HG02852 (cell line): Measurements from ENCODE around the gene IDH3G.

Source experiments
- ATAC-seq: cut with Tn5 transposase; IDR thresholded peaks from one replicate; pipeline ENCODE4 v1.9.1; 2021; ENCODE audit warnings: mild to moderate bottlenecking, moderate library complexity; ENCODE audit not compliant: unreplicated experiment

Gene IDH3G

DNA sequence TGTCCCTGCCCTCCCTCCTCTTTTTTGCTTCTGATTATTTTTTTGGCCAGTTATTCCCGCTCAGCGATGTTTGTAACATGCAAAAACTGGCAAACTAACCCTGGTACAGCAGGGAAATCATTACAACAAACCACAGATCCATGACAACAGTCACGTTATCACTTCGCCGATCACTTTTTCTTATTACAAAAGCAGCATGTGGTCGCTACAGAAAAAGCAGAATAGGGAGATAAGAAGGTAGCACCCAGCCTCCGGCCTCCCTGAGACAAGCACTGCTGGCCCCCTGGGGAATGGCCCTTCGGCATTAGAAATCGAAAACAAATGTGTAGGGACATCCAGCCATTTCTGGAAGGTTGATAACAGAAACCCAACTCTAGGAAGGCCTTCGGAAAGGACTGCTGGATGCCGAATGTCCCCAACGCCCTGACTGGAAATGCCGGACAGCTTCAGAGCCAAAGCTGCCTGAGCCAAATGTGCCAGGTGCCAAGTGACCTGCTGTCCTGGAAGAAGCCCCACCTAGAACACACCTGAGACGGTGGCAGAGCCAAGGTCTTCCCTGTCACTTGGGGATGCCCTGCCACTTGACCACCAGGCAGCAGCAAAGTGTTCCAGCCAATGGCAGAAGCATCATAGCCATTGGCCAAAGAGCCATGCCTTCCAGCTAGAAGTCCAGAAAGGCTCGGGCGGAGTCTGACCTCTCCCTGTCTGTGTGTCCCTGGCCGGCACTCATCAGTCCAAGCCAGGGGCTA is 2.9 kb downstream of the IDH3G start:
- no peak for ATAC-seq

DNA sequence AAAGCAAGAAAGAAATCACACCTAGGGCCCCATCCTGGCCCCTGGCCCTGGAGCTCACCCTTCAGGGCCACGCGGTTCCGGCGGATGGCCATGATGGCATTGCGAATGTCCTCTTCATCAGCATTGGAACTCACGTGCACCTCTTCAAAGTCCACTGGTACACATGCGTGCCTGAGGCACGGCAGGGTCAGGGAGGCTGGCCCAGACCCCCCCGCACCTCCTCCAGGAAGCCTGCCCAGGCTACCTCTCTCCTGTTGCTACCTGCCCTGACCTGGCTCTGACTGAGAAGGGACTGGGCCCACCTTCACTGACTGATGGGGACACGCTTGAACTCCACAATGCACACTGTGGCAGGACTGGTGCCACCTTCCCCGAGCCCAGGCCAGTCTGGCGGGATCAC is 4.5 kb downstream of the IDH3G start:
- no peak for ATAC-seq

DNA sequence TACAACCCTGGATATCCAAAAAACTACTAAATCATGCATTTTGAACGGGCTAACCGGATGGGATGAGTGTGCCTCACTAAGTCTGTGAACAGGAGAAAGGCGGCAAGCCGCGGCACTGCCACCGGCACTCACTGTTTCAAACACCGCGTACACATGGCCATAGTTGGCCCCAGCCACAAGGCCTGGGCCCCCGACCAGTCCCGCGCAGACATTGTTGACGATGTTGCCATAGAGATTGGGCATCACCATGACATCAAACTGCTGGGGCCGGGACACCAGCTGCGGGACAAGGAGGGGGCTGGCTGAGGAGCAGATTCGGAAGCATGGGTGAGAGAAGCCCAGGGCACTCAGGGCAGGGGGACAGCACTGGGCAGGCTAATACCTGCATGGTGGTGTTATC is 7.5 kb downstream of the IDH3G start:
- no peak for ATAC-seq

DNA sequence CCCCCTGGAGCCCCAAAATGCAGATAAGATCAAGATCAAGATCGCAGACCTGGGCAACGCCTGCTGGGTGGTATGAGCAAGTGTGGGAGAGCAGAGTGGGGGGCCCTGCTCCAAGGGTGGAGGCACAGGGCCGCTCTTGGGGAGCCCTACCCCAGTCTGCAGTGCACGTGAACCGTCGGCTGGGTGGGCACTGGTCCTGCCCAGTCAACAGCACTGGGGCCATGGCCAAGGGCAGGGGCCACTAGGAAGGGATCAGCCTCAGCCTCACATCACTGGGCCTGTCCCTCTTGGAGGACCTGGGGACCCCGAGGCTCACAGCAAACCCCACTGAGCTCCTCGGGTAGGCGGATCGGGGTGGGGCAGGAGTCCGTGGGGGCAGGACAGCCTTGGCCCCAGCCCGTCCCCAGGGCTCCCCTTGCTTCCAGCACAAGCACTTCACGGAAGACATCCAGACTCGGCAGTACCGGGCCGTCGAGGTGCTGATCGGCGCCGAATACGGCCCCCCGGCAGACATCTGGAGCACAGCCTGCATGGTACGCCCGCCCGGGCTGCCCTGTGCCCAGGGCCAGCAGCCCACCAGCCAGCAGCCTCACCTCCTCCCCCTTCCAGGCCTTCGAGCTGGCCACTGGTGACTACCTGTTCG is 9.7 kb downstream of the IDH3G start:
- no peak for ATAC-seq

DNA sequence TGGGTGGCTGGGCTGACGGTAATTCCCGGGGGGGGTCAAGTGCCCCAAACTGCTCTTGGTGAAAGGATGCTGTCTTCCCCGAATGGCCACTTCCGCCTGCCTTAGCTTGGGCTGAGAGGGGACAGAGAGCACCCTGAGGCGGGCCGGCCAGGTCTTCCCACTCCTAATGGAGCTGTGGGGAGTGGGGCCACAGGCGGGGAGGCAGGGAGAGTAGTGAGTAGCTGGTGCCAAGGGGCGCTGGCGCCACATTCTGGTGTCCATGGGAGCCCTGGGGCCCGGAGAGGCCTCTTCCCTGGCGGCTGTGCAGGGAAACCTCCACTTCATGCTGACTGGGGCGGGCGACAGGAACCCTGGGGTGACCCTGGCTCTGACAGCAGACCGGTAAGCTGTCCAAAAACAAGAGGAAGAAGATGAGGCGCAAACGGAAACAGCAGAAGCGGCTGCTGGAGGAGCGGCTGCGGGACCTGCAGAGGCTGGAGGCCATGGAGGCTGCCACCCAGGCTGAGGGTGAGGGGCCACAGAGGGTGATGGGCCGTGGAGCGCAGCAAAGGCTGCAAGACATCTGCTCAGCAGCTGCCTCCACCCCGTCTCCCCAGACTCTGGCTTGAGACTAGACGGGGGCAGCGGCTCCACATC is 10.7 kb downstream of the IDH3G start:
- ATAC-seq = no peak

DNA sequence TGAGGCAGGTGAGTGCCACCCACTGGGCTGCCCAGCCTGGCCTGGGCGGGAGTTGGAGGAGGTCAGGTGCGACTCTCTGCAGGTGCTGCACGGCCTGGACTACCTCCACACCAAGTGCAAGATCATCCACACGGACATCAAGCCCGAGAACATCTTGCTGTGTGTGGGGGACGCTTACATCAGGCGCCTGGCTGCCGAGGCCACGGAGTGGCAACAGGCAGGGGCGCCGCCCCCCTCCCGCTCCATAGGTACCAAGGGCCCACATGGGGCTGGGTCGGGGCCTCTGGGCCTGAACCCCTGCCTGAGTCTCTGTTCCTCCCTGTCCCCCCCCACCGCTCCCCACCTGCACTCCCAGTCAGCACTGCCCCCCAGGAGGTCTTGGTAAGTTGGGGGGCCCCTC is 11.3 kb downstream of the IDH3G start:
- ATAC-seq = no peak

DNA sequence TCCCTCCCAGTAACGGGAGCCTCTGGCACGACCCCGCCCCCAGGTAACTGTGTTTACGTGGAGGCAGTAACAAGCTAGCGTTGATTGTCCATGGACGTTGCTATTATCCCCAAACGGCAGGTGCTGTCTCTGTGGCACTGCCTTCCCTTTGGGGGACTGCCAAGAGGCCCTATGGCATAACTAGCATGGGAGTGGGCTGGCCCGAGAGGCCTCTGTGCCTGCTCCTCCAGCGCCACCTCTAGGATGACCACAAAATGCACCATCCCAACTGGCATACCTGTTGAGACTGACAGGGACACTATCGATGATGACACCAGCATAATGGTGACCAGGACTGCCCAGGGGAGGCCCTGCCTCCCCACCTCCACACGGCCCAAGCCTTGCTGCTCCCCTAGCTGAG is 11.9 kb downstream of the IDH3G start:
- no peak for ATAC-seq

DNA sequence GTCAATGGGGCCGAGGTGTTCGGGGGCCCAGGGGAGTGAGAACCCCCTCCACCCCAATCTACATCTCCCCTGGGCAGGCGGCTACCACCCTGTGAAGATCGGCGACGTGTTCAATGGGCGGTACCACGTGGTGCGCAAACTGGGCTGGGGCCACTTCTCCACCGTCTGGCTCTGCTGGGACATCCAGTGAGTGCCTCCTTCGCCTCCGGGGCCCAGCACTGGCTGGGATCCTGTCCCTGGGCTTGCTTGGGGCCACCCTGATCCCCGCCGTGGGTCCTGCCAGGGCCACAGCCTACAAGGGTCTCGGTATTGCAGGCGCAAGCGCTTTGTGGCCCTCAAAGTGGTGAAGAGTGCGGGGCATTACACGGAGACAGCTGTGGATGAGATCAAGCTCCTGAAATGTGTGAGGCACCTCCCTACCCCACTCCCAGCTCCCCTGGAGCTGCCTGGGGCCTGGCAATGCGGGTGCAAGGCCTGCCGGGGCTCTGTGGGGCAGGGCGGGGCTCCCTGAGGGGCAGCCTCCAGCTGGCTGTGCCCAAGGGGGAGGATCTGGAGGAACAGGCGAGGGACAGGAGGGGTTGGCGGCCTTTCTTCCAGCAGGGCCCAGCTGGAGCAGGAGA is 12.6 kb downstream of the IDH3G start:
- no peak for ATAC-seq

DNA sequence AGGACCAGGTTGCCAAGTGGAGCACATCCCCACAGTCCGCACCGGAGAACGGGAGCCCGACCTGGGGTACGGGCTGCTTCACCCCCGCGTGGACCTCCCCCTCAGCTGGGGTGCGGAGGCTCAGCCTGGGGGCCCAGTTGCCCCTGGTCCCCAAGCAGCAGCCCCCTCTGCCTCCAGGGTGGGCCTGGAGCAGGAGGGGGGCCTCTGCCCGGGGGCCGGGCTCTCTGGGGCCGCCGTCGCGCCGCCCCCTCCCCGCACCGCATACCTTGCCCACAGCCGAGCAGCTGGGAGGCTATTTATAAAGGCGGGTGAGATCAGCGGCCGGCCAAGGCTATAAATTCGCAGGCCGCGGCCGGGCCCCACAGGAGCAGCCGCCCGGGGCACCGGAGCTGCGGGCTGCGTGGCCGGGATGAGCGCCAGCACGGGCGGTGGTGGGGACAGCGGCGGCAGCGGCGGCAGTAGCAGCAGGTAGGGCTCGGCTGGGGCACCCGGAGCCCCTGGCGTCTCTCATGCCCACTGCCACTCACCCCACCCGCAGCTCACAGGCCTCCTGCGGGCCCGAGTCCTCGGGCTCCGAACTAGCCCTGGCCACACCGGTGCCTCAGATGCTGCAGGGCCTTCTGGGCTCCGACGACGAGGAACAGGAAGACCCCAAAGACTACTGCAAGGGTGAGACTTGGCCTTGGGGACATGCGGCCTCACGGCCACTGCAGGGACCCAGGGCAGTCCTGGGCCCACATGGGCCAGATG is 13.3 kb downstream of the IDH3G start, which contains the start of gene SRPK3:
SRPK3 (plus strand) TSS at position 364 of the 750 bp plus-strand sequence; CDS start at position 410, 46 bp downstream.
- ATAC-seq = no peak

DNA sequence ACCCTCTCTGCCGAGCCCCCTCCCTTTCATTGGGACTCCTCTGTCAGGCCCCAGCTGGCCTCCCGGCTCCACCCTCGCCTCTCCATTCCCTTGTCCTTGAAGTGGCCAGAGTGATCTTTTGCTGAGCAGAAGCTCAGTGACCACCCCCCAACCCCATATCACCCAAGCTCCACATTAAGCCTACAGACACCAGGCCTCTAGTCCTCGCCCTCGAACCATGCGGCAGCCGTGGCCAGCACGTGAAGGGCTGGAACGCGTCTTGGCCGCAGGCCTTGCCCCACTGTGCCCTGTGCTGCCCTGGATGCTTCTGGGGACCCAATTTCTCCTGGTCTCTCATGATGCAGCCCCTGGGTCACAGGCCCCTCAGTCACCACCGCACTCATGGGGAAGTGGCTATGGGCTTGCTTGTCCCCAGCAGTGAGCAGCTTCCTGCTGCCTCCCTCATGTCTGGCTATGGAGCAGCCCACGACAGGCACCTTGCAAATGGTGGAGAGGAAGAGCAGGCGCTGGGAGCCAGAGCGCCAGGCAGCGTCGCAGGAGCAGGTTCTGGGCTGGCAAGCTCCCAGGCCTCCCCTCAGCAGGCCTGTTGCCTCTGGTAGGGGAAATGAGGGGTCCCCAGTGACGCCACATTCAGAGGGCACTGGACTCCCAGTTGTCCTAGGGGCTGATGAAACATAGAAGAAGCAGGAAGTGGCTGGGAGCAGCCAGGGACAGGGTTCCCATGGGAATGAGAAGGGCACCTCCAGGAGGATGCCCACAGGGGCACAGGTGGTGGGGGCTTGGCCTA is 14.1 kb downstream of the IDH3G start:
- ATAC-seq = no peak

DNA sequence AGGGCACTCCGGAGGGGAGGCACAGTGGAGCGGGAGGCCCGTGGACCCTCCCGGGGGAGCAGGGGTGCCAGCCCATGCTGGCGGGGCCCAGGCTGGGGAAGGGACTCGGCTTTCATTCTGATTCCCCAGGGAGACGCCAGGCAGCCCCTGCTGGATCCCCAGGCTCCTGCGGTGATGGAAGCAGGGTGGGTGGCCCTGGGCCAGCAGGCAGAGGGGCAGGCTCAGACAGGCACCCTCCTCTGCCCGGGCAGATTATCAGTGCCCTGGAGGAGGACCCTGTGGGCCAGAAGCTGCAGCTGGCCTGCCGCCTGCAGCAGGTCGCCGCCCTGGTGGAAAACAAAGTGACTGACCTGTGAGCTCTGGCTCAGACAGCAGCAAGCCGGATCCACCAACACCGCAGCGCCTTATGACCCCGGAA is 15.5 kb downstream of the IDH3G start:
- ATAC-seq = no peak

DNA sequence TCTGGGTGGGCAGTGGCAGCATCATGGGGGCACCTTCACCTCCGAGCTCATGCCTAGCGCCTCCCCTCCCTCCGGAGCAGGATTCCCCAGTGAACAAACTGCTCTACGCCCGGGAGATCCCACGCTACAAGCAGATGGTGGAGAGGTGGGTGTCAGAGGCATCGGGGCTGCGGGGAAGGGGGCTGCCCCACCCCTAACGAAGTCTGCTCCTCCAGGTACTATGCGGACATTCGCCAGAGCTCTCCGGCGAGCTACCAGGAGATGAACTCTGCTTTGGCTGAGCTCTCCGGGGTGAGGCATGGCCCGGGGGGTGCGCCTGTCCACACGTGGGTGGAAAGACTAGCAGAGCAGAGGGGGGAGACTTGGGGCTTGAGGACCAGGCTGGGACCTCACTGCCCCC is 16.0 kb downstream of the IDH3G start:
- ATAC-seq = no peak

DNA sequence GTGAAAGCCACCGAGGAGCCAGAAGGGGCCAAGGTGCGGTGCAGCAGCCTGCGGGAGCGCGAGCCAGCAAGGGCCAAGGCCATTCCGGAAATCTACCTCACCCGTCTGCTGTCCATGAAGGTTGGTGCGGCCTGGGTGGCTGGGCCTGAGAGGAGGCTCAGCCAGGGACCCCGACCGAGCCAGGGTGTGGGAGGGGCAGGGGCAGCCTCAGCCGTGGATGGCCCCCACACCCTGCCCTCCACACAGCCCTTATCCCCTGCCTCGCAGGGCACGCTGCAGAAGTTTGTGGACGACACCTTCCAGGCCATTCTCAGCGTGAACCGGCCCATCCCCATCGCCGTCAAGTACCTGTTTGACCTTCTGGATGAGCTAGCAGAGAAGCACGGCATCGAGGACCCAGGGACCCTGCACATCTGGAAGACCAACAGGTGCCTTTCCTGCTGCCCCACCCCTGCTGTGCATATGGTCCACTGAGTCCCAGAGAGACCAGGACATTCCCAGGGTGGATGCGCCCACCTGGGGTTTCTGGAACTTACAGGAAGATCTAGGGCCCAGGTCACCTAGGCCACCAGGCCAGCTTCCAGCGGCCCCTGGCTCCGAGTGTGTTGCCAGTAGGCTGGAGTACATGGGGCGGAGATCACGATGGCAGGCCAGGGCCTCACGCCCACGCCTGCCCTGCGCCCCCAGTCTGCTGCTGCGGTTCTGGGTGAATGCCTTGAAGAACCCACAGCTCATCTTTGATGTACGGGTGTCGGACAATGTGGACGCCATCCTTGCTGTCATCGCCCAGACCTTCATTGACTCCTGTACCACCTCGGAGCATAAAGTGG is 16.7 kb downstream of the IDH3G start:
- no peak for ATAC-seq

DNA sequence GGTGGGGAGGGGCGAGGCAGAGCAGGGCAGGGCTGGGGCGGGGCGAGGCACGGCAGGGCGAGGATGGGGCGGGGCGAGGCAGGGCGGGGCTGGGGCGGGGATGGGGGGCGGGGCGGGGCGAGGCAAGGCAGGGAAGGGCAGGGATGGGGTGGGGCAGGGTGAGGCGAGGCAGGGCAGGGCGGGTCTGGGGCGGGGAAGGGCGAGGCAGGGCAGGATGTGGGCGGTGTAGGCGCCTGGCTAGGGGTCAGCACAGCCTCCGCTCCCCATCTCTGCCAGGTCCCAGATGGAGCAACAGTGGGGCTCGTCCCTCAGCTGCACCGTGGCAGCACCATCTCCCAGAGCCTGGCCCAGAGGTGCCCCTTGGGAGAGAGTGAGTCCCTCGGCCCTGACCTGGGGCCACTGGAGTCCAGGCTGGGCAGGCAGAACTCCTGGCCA is 17.5 kb downstream of the IDH3G start:
- ATAC-seq = no peak

DNA sequence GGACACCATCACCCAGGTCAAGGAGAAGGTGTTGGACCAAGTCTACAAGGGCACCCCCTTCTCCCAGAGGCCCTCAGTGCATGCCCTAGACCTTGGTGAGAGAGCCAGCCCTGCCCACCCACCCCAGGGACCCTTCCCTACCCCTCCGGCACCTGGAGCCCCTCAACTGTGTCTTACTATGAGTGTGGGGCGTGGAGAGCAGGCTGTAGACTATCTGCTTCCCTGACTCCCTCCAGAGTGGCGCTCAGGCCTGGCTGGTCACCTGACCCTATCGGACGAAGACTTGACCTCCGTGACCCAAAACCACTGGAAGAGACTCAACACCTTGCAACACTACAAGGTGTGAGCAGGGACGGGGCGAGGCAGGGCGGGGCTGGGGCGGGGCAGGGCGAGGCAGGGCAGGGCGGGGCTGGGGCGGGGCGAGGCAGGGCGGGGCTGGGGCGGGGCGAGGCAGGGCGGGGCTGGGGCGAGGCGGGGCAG is 18.0 kb downstream of the IDH3G start:
- ATAC-seq = no peak

DNA sequence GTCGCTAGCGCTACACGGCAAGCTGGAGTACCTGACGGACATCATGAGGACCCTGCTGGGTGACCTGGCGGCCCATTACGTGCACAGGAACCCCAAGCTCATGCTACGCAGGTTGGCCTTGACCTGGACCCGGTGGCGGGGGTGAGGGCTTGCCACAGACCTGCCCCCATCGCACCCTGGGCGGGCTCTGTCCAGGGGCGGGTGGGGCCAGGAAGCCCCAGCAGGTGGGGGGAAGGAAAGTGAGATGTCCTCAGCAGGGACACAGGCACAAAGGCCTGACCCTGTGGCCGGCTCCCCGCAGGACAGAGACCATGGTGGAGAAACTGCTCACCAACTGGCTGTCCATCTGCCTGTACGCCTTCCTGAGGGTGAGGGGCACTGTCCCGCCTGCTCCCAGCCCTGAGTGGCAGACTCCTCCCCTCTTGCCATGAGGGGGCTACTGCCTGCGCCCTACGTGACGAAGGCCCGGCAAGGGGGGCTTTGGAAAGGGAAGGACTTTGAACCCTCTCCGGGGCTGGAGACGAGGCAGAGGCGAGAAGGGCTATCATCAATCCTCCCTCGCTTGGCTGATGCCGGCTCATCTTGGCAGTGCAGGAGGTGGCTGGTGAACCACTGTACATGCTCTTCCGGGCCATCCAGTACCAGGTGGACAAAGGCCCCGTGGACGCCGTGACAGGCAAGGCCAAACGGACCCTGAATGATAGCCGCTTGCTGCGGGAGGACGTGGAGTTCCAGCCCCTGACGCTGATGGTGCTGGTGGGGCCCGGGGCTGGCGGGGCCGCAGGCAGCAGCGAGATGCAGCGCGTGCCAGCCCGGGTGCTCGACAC is 18.7 kb downstream of the IDH3G start:
- no peak for ATAC-seq

DNA sequence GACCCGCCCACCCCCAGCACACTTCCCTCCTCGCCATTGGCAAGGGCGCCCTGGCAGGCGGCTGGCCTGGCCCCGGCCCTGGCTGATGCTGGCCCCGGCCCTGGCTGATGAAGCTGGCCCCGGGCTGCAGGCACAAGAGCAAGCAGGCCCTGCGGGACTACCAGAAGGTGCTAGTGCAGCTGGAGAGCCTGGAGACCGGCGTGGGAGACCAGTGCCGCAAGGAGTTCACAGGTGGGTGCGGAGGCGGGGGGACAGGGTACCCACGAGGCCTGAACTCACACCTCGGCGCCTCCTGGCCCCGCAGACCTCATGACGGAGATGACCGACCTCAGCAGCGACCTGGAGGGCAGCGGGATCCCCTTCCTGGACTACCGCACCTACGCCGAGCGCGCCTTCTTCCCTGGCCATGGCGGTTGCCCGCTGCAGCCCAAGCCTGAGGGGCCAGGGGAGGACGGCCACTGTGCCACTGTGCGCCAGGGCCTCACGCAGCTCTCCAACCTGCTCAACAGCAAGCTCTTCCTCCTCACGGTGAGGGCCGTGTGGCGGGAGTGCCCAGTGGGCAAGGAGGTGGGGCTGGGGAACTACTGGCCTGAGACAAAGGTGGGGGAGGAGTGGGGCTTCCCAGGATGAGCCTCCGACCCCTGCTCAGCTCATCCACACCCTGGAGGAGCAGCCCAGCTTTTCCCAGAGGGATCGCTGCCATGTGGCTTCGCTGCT is 19.4 kb downstream of the IDH3G start:
- no peak for ATAC-seq
